COLO668 (cell line): ENCODE measurements around the gene LYRM9.
A peak's percentile ranks its signal among the peaks of the same experiment; 100 is the strongest.
"Not testable (repeated sequence)": the region's sequence is repeated elsewhere in the genome, so short reads cannot be mapped to it uniquely, and the experiment has no call there.

Experiments
- DNase-seq: peaks from one replicate; lab custom pipeline; 2025; ENCODE audit not compliant: unreplicated experiment; lab: John Stamatoyannopoulos, UW

Gene LYRM9

DNA sequence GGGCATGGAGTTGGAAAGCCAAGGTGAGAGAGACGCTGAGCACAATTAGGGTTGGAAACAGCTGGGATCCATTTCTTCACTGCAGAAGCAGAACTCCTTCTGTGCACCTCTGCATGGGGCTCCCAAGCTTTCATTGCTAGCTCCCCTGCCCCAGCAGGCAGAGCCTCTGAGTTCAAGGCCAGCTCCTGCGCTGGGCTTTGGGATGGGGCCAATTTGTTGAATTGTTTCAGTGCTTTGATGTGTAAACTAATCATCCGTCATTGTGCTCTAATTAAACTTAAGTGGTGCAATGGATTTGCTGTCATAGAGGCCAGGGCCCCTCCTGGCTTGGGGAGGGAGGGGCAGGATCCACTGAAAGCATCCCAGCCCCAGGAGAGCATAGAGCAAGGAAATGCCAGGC lies 13.5 kb upstream of the LYRM9 start:
- DNase-seq, result no peak

DNA sequence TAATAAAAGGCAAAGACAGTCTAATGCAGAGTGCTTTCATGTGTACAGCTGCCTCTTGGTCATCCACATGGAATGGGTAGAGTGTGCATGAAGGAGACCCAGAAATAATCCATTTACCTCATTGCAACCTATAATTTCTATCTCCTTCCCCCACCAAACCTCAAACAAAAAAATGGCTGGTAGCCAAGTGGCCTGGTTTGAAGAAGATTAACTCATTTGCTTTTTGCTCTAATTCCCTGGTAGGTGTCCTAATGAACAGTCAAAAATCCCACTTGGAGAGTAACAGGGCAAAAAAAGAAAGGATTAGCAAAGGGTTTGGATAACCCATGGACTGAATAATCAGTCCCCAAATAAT lies 13.0 kb upstream of the LYRM9 start:
- no peak for DNase-seq

DNA sequence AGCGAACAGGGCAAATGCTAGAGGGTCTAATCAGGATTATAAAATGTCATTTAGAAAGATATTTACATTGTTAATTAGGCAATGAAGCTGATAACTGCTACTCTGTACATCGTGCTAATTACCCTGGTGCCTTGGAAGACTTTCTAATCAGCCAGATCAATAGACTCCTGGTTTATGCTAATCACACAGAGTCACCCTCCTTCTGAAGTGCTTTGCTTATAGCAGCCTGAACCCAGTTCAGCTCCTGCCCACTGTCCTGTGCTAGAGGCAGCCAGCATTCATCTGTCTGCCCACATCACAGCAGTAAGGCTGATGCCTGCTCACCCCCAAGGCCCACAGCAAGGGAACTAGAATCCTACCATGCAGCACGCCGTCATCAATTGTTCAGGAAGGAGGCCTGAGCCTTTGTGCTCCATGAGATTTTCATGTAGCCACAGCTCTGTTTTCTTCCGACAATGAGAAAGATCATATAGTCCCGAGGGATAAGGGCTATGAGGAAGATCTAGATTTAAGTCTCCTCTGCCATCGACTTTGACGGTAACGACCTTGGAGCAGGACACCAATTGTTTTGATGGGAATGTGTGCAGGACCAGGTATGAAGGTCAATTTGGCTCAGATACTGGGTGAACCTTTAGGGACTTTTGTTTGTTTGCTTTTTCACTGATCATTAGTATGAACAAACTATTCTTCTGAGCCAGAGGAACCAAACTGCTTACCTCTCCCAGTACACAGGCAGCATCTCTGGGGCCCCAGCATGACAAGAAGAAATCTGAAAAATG lies 12.5 kb upstream of the LYRM9 start:
- no peak for DNase-seq

DNA sequence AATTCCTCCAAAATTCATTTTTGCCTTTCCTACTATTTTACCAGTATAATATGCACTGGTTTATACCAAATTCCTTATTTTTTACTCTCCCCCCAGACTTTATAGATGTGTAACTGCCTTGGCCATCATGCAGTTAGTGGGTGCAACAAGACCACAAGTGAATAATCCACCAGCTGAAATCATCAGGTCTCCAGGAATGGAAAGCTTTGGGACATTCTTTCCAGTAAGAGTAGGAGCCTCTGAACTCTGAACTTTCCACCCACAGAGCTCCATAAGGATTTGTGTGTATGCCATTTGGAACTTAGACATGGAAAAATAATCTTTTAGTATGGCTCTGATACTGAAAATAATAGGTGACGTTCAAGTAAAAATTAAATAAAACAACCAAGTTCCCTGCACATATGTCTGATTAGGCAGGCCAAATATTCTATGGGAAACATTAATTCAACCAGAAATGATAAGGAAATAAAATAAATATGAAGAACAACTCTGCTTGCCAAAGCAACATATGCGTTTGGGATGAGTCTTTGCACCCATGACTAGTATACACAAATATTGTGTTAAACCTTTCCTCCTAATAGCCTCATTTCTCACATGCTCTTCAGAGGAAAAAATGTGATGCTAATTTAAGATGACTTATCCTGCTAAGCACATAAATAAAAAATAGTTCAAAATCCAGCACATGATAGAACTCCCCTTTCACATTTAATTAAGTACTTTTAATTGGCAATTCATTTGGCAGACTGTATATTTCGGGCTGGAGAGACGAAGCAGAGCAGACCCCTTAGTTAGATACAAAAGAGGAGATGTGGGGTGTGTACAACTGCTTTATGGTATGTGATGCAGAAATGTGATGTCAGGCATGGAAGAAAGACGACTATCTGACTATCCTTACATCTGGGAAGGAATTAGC lies 11.6 kb upstream of the LYRM9 start:
- no peak for DNase-seq

DNA sequence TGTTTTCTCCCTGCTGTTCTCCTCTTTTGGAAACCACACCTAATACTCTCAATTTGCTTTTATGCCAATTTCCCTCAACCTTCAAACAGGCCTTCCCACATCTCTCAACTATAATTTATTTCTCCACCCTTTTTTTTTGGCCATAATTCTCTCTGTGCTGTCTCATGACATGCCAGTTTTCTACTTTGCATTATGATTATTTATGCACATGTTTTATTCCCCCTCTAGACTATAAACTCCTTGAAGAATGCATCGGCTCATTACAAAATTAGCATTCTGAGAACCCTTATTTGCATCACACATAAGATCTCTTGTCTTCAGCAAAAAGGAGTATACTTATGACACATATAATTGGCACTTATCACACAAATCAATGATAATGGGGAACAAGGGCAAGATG lies 10.9 kb upstream of the LYRM9 start:
- no peak for DNase-seq

DNA sequence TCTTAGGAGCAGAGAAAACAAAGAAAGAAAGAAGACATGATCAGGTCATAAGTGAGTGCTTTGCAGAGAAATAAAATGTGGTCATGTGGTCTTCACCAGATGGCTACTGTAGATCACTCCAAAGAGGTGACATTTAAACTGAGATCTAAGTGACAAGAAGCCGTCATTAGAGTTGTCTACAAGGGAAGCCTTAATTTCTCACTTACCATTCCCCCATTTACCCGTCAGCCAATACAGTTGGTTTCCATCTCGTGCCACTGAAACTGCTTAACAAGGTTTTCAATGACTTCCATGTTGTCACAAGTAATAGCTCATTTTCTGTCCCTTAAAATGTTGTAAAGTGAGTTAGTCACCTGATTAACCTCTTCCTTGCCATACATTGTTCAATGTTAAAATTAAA lies 6.4 kb upstream of the LYRM9 start:
- DNase-seq, result no peak

DNA sequence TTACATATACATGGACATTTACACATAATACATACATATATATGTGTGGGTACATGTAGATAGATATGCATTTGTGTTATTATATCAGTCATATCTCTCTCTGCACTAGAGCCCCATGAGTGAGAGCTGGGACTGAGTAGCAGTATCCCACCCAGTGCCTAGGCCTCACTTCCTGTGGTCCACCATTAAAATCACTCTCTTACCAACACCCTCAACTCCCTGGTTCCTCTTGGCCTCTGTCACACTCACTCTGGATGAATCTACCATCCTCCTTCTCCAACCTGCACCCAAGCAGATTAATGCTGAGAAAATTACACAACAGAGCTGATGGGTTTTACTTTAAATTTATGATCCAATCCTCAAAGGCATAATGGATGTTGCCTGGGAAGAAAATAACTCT lies 4.9 kb upstream of the LYRM9 start:
- no peak for DNase-seq

DNA sequence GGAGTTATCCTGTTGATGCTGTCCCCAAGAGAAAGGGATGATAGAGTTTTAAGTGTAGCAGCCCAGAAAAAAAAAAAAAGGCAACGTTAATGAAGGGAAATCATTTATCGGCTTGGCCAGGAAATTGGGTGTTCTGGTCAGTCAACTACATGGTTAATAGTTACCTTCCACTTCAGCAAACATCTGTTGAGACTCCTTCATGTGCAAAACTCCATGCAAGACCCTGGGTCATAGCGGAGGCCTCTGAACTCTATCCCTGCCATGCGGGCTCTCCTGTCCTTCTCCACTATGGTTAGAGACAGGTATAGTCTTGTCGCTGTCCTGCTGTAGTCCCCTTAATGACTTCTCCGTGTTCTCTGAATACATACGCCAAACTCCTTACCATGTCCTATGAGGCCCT lies 3.5 kb upstream of the LYRM9 start:
- DNase-seq, result no peak

DNA sequence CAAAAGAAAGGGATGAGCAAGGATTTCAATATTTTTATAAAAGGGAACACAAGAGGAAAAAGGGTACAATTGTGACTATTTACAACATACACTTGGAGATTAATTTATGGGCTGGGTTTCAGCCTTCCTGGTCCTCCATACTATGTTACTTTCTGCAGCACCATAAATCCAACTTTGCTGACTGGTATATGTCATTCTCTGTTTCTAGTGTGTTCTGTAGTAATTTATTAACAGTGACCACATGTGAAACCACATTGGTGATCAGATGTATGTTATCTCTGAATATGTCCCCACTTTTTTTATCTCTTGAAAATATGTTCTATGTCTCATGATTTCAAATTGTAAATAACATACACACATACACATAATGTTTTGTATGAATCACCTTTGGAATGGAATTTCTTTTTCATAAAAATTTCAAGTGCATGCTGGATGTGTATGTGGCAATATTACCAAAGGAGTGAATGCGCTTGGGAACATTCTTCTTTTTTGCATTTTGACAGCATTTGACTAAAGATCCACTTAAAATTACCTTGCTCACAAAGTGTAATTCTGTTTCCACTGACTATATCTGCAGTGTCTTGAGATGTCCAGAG lies 2.9 kb upstream of the LYRM9 start:
- no peak for DNase-seq

DNA sequence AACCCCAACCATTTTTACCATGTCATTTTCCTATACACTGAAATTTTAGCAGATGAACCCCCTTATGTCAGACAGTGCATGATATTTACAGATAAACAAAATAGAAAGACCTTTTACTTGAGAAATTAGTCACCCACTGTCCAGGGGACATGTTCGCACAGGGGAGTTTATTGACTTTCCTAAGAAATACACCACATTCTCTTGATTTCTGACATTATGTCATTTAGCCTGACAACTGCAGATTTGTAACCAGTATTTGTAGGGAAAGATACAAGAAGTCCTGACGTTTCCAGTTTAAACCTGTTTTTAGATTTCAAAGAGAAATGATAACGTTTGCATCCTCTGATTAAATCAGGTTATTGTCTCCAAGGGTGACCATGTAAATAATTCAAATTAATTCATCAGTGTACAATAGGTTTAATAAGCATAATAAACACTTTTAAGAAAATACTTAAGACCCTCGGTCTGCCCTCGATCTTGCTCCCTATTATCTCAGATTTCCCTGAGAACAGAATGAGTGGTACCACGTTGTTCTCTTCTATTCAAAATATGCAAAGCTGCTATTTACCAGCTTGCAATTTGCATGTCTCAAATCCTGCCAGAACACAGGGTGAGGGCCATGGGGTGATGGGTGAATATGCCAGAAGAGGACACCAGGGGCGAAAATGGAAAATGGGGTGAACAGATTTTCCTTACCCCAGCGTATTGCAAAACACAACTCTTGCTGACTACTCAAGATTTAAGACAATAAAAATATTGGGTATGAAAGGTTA lies 2.1 kb upstream of the LYRM9 start:
- DNase-seq, result no peak

DNA sequence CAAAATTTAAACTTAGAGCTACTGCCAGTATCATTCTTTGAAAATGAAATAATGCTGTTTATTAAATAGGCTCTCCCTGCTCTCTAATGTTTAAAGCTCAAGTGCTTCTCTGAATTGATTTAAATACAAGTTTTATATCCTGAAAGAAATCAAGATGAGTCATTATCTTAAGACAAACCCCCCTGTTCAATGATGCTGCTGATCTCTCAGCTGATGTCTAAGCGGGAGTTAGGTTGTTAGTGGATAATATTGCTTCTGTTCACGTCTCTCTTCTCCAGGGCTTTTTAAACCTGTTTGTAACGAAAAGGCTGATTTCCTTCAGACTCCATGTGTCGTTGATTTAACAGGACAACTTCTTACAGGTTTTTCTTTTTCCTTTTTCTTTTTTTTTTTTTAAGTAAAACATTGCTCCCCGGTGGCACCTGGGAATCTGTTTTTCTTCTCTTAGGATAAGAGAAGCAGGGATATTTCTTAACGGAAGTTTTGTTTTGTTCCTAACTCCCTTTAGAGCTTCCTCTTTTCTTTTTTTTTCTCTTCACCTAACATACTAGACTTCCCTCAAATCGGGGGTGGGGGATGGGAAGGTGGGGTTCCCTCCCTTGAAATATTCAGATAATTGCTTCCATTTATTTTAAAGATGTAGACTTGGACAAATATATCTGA lies 807 bp upstream of the LYRM9 start:
- DNase-seq, result no peak

DNA sequence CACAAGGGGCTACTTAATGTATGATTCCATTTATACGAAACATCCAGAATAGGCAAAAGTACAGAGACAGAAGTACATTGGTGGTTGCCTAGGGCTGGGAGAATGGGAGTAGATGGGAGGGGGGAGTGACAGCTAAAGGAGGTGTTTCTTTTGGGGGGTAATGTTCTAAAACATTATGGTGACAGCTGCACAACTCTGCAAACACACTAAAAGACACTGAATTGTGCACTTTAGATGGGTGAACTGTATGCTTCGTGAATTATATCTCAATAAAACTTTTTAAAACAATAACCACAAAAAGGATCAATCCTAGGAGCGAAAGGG lies 661 bp downstream of the LYRM9 start:
- no peak for DNase-seq

DNA sequence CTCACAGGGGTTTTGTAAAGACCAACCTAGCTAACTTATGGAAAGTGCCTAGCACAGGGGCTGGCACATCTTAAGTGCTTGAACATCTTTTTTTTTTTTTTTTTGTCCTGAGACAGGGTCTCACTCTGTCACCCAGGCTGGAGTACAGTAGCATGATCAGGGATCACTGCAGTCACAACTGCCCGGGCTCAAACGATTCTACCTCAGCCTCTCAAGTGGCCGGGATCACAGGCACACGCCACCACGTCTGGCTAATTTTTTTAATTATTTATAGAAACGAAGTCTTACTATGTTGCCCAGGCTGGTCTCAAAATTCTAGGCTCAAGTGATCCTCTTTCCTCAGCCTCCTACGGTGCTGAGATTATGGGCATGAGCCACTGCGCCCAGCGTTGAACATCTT lies 1.3 kb downstream of the LYRM9 start:
- DNase-seq, result no peak

DNA sequence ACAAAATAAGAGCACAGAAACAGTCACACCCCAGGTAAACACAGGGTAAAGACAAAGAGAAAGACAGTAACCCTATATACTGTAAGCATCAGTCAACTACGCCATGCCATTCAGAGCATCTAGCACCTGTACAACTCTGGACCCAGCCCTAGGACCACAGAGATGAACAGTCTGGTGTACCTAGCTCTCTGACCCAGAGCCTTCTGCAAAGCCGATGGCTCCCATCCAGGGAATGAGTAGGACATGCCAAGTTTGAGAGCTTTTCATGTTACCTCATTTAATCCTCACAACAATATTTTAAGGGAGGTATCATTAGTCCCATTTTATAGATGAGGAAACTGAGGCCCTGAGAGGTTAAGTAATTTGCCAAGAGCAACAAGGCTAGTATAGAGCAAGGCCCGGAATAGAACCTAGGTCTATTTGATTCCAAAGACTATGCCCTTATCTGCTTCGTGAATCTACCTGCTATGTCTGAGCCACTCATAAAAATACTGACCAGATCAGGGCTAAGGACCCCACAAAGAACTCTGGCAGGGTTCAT lies 3.4 kb downstream of the LYRM9 start:
- no peak for DNase-seq

DNA sequence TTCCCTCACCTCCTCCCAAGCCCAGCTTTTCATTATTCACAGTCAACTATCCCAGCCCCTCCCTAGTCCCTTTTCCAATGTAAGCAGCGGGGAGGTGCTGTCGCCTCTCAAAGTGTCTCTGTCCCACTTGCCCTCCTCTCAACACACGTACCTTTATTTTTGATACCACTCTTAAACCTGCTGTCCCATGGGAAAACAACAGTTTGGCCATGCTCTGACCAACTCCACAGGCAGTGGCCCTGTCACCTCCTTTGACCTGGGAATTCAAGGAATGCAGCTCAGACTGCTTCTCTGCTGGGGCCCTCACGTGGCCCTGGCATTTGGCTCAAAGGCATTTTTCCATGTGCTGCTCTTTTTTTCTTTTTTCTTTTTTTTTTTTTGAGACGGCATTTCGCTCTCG lies 4.2 kb downstream of the LYRM9 start:
- DNase-seq, result no peak

DNA sequence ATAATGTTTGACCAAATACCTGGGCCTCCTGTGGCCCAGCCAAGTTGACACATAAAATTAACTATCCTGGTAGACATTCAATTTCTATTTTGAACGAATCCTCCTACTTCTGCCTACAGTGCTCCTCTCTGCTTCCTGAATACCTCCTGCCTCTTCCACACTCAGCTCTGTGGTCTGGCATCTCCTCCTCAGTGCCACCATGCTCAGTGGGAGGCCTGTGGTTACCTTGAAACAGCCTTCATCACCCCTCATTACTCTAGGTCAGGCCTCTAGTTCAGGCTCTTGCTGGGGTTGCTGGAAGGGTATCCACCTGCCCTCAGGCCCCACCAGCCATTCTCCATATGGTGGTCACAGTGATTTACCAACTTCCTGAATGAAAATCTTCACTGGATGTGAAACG lies 5.1 kb downstream of the LYRM9 start:
- no peak for DNase-seq

DNA sequence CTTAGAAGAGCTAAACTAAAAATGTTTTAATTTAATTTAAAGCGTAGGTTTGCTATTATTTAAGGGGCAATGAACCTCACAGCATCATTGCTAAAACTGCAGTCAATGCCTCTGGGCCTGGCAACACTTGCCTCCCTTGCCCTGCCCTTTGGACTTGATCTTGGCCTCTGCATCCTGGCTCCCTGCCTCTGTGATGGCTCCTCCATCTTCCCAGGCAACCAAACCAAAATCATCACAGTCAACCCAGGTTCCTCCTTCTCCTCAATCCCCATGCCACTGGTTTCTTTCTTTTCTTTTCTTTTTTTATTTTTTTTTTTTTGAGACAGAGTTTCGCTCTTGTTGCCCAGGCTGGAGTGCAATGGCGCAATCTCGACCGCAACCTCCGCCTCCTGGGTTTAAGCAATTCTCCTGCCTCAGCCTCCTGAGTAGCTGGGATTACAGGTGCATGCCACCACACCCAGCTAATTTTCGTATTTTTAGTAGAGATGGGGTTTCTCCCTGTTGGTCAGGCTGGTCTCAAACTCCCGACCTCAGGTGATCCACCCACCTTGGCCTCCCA lies 6.7 kb downstream of the LYRM9 start:
- not testable (repeated sequence) for DNase-seq

DNA sequence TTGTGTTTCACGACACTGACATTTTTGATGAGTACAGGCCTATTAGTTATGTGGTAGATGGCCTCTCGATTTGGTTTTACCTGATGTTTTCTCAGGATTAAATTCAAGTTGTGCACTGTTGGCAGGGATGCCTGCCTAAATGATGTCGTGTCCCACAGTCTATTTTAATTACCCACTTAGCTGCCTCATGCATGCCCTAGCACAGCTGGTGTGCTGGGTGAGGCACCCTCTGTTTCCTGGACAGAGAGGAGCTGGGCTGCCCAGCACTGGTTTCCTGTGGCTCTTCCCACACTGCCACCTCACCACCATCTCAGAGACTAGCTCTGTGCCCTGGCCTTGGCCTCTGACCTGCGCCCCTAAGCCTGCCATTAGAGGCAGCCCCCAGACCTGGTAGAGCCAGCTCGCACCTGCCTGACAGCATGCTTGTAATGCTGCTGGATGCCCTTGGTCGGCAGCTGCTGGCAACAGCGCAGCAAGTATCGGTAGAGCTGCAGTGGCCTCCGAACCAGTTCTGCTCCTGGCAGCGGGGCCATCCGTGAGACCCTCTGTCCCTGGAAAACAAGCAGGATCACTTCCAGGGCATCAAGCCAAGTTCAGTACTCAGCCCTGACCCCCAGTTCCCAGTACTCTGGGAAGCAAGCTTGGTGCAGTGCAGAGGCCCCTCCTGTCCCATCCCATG lies 10.9 kb downstream of the LYRM9 start:
- no peak for DNase-seq

DNA sequence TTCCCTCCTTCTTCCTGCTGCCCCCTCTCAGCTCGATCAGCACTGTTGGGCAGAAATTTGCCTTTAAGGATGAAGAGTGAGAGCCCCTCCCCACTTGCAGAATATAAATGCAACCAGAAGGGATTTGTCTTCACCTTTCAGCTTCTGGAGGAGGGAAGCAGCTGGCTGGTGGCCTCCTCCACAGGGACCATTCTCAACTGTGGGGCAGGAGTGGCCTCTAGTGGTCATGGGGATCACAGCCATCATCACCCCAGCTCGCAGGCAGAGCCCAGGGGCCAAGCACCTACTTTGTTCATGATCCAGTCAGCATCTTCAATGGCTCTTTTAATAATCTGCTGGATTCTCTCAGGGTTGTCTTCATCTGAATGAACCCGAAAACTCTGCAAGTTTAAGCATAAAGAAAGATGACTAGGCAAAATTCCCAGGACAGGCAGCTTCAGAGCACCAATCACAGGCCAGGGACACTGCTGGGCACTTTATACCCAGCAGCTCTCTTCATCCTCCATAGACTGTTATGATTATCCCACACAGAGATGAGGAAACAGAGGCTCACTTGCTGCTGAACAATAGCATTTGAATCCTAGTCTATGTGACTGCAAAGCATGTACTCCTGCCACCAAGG lies 13.1 kb downstream of the LYRM9 start:
- DNase-seq, result peak; percentile 41
